ENCODE results near the gene CLDND1.

GRCh38 chr3:98548544-98548943 lies 25.8 kb upstream of the CLDND1 start:
- TF ChIP-seq, protein P1, sequence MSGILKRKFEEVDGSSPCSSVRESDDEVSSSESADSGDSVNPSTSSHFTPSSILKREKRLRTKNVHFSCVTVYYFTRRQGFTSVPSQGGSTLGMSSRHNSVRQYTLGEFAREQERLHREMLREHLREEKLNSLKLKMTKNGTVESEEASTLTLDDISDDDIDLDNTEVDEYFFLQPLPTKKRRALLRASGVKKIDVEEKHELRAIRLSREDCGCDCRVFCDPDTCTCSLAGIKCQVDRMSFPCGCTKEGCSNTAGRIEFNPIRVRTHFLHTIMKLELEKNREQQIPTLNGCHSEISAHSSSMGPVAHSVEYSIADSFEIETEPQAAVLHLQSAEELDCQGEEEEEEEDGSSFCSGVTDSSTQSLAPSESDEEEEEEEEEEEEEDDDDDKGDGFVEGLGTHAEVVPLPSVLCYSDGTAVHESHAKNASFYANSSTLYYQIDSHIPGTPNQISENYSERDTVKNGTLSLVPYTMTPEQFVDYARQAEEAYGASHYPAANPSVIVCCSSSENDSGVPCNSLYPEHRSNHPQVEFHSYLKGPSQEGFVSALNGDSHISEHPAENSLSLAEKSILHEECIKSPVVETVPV (CRISPR knock-in tag; IDR thresholded peaks at IDR 0.05), result no peak
- no peak for TF ChIP-seq PPARA (CRISPR knock-in tag; IDR thresholded peaks at IDR 0.05; ENCODE audit: borderline replicate concordance)
- TF ChIP-seq ZFP30 (CRISPR knock-in tag; IDR thresholded peaks at IDR 0.05), result no peak
- TF ChIP-seq, protein P2, sequence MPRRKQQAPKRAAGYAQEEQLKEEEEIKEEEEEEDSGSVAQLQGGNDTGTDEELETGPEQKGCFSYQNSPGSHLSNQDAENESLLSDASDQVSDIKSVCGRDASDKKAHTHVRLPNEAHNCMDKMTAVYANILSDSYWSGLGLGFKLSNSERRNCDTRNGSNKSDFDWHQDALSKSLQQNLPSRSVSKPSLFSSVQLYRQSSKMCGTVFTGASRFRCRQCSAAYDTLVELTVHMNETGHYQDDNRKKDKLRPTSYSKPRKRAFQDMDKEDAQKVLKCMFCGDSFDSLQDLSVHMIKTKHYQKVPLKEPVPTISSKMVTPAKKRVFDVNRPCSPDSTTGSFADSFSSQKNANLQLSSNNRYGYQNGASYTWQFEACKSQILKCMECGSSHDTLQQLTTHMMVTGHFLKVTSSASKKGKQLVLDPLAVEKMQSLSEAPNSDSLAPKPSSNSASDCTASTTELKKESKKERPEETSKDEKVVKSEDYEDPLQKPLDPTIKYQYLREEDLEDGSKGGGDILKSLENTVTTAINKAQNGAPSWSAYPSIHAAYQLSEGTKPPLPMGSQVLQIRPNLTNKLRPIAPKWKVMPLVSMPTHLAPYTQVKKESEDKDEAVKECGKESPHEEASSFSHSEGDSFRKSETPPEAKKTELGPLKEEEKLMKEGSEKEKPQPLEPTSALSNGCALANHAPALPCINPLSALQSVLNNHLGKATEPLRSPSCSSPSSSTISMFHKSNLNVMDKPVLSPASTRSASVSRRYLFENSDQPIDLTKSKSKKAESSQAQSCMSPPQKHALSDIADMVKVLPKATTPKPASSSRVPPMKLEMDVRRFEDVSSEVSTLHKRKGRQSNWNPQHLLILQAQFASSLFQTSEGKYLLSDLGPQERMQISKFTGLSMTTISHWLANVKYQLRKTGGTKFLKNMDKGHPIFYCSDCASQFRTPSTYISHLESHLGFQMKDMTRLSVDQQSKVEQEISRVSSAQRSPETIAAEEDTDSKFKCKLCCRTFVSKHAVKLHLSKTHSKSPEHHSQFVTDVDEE (CRISPR knock-in tag; IDR thresholded peaks at IDR 0.05), result no peak
- no peak for TF ChIP-seq ARNTL (CRISPR knock-in tag; IDR thresholded peaks at IDR 0.05; ENCODE audit: borderline replicate concordance, low read depth)
- no peak for TF ChIP-seq ZNF8 (CRISPR knock-in tag; IDR thresholded peaks at IDR 0.05)
- no peak for TF ChIP-seq ISL1 (CRISPR knock-in tag; IDR thresholded peaks at IDR 0.05)
- no peak for TF ChIP-seq SNAI2 (CRISPR knock-in tag; IDR thresholded peaks at IDR 0.05)
- no peak for TF ChIP-seq TOX (CRISPR knock-in tag; IDR thresholded peaks at IDR 0.05; ENCODE audit: borderline replicate concordance)
- TF ChIP-seq BACH2 (CRISPR knock-in tag; IDR thresholded peaks at IDR 0.05; ENCODE audit: borderline replicate concordance), result no peak

Measured in SK-N-SH treated with all-trans-retinoic acid at 6 μM for 48 hours (cell line).